Glomerular visceral epithelial cell (primary cell): ENCODE measurements around the gene CD59.
A peak's percentile ranks its signal among the peaks of the same experiment; 100 is the strongest.

ENCODE experiments used
- DNase-seq: peaks from one replicate; pipeline ENCODE4 v3.0.0-alpha.2; 2016; ENCODE audit errors: extremely low spot score

The CD59 gene

GRCh38 chr11:33736148-33736812, at the start of gene CD59:
Gene CD59, minus strand, starts transcription at chr11:33736423. Its CDS starts 13,978 bp downstream, at chr11:33722445.
- DNase-seq = peak; percentile 93

GRCh38 chr11:33785609-33786008, 49.4 kb upstream of the CD59 start:
- DNase-seq = no peak

- DNase-seq = peak; percentile 60
Observed at GRCh38 chr11:33779849-33780528, 43.8 kb upstream of the CD59 start.

DNA sequence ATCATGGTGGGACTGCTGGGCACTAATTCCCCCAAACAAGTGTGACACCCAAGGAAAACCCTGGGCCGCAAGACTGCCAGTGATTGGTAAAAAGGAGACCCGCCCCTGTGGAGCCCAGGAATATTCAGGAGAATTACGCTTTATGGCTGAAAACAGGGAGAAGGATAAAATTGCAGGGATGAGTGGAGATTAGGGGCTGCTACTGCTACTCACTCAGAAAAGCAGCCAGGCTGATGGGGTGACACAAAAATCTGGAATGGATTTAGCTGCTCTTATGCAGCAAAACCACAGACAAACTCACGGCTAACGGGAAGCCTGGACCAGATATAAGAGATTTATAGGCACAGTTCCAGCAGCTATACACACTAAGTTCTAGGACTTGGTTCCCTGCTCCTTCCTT, 42.5 kb upstream of the CD59 start:
- DNase-seq = peak; percentile 58

DNA sequence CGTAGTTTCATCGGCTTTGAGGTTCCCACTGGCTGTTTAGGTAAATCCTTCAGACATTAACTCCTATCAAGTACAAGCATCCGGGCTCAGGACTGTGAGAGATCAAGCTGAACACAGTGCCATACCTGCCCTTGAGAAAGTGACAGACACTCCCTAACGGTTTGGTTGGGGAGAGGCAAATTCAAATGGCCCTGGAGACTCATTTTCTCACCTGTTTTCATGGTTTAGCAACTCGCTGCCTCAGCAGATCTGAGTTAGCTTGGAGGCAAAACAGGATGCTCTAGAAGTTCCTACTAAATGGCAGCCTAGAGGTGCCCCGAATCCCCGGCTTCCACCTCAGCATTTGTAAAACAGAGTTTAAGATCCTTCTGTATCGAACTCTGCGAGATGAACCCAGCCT, 41.7 kb upstream of the CD59 start:
- no peak for DNase-seq

GRCh38 chr11:33775832-33776470, 39.7 kb upstream of the CD59 start:
- peak; percentile 9 for DNase-seq

DNA sequence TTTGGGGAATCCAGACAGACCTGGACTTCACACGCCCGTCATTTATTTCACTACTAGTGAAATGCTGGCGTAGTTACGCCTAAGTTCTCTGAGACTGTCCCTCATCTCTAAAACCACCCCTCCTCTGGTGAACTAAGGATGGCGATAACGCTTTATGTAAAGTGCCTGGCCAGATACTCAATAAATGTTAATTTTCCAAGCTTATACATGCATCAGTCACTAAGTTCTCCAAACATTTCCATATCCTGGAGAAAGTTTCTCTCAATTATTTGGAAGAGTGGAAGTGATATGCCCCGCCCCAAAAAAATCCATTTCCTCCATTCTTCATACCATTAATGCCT, 39.2 kb upstream of the CD59 start:
- no peak for DNase-seq

- DNase-seq = no peak
Observed at GRCh38 chr11:33774736-33775466, 38.7 kb upstream of the CD59 start.

GRCh38 chr11:33773987-33774735, 37.9 kb upstream of the CD59 start, which contains the start of gene FBXO3:
Gene FBXO3, minus strand, starts transcription at chr11:33774520. Its CDS starts 23 bp downstream, at chr11:33774497.
- DNase-seq = peak; percentile 89

GRCh38 chr11:33773404-33773986, 37.3 kb upstream of the CD59 start:
- DNase-seq = peak; percentile 5

DNA sequence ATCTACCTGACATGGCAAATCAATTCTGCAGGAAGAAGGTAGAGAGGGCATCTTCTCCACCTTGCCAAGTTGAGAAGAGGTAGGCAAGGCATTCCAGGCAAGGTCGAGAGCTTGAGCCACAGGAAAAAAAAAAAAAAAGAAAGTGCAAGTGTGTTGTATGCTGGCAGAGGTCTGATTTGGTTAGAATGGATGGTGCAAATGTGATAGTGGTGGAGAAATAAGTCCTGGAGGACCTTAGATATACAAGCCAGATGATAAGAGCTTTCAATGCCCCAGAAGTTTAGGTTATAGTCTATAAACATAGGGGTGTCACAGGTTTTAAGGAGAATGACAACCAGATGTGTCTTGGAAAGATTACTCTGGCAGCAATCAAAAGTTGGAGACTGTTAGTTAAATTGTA, 36.6 kb upstream of the CD59 start:
- DNase-seq = no peak

- DNase-seq = peak; percentile 63
Observed at GRCh38 chr11:33772300-33772699, 36.1 kb upstream of the CD59 start.

- no peak for DNase-seq
Observed at GRCh38 chr11:33770236-33770635, 34.0 kb upstream of the CD59 start.

- DNase-seq = no peak
Observed at GRCh38 chr11:33769542-33769941, 33.3 kb upstream of the CD59 start.

GRCh38 chr11:33767624-33768023, 31.4 kb upstream of the CD59 start:
- DNase-seq = no peak

- no peak for DNase-seq
Observed at GRCh38 chr11:33766085-33766484, 29.9 kb upstream of the CD59 start.

GRCh38 chr11:33761471-33761870, 25.2 kb upstream of the CD59 start:
- DNase-seq = no peak

- DNase-seq = peak; percentile 12
Observed at GRCh38 chr11:33753304-33753967, 17.2 kb upstream of the CD59 start.

- no peak for DNase-seq
Observed at GRCh38 chr11:33751878-33752277, 15.7 kb upstream of the CD59 start.

- DNase-seq = no peak
Observed at GRCh38 chr11:33747979-33748378, 11.8 kb upstream of the CD59 start.

- DNase-seq = no peak
Observed at GRCh38 chr11:33743291-33743690, 7.1 kb upstream of the CD59 start.
